Measurements from ENCODE around the gene ADGRG7.

ADGRG7 gene

GRCh38 chr3:100602506-100603444 is 6.6 kb upstream of the ADGRG7 start:
- DNase-seq: no peak

DNA sequence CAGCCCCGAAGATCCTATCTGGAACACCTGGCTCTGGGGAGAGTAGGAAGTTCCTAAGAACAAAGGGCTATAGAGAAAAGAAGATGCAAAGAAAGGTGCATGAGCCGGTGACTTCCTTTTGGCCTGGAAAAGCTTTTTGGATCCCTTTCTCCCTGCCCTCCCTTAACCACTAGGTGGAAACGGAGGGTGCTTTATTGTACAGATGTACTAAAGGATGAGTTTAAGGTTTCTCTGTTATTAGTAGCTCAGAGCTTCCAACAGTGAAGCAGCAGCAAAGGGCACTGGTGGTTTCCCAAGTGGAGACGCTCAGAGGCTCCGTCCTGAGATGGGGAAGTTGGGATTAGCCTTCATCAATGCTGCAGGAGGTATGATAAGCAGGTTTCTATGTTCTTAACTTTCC is 5.9 kb upstream of the ADGRG7 start:
- no peak for DNase-seq

GRCh38 chr3:100605358-100605757 is 4.0 kb upstream of the ADGRG7 start:
- no peak for DNase-seq

GRCh38 chr3:100606894-100607512 is 2.4 kb upstream of the ADGRG7 start:
- no peak for DNase-seq

DNA sequence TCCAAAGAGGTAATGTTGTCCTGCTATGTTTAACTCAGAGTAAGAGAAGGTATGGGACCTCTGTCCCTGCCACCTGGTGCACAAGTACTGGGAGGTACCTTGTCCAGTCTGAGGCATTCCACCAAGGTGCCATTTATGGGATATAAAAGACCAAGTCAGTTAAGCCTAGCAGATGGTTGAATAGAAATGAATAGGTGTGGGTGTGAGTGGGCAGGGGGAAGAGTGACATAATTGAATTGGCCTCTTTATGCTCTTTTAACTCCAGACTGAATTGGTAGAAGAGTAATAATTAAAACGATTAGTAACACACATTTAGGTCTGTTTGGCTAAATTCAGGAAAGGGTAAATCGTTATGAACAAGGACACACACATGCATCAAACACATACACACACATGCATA is 562 bp downstream of the ADGRG7 start:
- no peak for DNase-seq

GRCh38 chr3:100611221-100611620 is 1.8 kb downstream of the ADGRG7 start:
- DNase-seq: no peak

- DNase-seq: no peak
These were observed 4.5 kb downstream of the ADGRG7 start for GRCh38 chr3:100613721-100614390.

DNA sequence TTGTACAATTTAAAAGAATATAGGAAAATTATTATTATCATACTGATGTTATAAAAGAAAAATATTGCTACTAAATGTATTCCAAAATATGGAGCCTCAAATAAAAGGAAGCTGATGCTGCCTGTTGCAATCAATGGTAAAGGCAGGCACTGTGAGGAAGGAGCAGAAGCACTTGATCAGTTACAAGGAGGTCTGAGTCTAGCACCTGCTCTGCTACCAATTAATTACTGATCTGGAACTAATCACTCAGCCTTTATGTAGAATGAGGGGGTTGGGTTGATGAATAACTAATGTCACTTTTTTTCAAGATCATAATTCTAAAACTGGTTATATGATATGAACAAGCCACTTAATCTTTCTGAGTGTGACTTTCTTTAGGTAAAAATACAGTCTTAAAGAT is 5.5 kb downstream of the ADGRG7 start:
- DNase-seq: no peak

- no peak for DNase-seq
These were observed 6.3 kb downstream of the ADGRG7 start for GRCh38 chr3:100615684-100616083.

- DNase-seq: no peak
These were observed 11.8 kb downstream of the ADGRG7 start for GRCh38 chr3:100621251-100621650.

GRCh38 chr3:100627491-100627890 is 18.1 kb downstream of the ADGRG7 start:
- no peak for DNase-seq

- no peak for DNase-seq
These were observed 20.2 kb downstream of the ADGRG7 start for GRCh38 chr3:100629421-100630127.

DNA sequence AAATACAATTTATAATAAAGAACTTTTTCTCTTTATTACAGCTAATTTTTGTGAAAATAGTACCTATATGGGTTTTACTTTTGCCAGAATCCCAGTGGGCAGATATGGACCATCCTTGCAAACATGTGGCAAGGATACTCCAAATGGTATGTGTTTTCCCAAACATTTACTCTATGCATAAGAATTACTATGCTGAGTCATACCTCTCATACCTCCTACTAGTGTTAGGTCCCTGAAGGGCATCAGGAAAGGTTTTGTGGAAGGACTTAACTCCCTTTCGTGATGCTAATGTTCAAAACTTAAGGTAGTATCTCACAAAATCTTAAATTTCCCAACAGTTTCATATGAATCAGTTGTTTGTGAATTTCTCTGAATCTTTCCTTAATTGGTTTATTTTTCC is 21.3 kb downstream of the ADGRG7 start:
- DNase-seq: no peak

- no peak for DNase-seq
These were observed 21.8 kb downstream of the ADGRG7 start for GRCh38 chr3:100631236-100631635.

DNA sequence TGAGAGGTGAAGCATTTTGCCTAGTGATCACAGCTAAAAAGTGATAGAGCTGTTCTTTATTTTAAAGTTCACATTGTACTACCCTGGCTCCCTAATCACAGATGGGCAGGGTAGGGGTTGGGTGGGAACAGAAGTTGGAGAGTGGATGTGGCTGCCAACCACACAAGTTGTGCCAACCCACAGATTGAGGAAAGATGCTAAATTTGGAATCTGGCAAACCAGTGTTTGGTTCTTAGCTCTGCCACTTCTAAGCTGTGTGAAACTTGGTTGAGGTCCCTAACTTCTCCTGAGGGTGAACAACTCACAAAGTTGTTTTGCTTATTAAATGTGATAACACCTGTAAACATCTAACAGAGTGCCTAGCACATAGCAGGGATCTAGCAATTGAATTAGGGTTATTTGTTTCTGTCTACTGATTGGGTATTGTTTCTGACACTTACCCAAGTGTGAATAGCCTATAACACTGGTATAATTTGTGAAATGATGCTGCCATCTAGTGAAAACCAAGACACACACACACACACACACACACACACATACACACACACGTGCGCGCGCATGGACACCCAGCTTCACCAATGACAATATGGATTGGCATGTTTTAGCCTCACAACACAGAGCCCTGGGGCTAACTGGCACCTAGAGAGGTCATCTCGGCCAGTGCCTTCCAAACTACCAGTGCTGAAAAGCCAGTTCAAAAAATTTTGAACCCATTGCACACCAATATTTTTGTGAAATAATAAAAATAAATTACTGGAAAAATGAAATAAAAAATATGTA is 25.3 kb downstream of the ADGRG7 start:
- DNase-seq: no peak

GRCh38 chr3:100635273-100635701 is 25.9 kb downstream of the ADGRG7 start:
- no peak for DNase-seq

DNA sequence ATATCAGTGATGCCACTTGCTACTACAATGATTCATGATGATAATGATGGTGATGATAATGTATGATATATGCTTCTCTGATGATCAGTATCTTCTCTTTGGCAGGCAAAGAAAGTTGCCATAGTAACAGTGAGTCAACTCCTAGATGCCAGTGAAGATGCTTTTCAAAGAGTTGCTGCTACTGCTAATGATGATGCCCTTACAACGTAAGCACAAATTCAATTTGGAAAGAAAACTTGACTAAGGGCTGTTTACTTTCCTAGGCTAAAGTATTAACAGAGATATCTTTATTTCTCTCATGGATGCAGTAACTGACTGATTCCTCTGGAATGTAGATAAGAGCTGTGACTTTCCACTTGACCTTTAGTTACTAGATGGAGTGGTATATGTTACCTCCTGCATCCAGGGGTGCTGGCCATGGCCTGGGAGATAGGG is 27.8 kb downstream of the ADGRG7 start:
- DNase-seq: no peak

DNA sequence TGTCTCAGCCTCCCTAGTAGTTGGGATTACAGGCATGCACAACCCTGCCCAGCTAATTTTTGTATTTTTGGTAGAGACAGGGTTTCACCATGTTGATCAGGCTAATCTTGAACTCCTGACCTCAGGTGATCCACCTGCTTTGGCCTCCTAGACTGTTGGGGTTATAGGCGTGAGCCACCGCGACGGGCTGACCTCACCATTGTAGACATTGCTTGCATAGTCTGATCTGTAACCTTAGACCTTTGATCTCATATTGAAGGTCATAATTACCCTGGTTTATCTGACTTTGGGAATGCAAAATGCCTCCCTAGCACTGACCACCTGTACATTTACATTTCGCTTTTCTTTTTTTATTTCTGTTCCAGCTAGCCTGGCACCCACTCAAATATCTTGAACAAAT is 31.2 kb downstream of the ADGRG7 start:
- DNase-seq: no peak

- no peak for DNase-seq
These were observed 32.2 kb downstream of the ADGRG7 start for GRCh38 chr3:100641471-100642032.

- DNase-seq: no peak
These were observed 36.5 kb downstream of the ADGRG7 start for GRCh38 chr3:100645913-100646312.

DNA sequence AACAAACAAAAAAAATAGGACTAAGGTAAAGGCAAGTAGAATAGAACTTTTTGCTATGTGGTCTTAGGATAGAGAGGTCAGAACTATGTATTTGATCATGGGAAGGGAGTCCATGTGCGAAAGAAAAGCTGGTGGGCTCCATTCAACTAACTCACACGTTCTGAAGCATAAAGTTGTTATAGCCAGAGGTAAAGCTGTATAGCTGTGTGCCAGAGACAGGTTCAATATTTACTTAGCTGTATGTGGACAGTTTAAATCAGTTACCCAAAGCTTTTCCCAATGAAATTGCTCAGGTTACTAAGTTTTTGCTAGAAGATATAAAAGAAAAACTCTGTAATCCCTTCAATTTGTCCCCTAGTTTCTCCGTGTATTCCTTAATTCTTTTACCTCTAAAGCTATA is 37.8 kb downstream of the ADGRG7 start:
- no peak for DNase-seq

DNA sequence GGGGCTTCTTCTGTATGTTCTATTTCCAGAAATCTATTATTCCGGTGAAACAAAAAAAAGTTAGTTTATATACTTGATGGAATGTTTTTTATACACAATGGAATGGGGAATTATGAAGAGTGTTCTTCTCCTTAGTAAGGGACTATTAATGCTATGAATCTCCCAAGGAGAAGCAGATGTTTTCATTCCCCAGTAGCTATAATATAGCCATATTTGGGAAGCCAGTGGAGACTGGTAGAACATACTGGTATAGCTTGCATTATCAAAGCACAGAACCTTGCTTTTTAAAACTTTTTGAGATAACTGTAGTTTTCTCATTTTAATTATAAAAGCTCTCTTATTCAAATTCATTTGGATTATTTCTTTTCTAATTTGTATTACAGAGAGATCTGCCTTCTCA is 38.3 kb downstream of the ADGRG7 start:
- no peak for DNase-seq
